GM23338 (cell line): ENCODE results near the gene PDE4B.

Experiments used
- CREB1 ChIP-seq: fragments of 250-450 bp; sonication (Bioruptor Pico); IDR thresholded peaks from 2 replicates; pipeline ENCODE4 v1.5.0; 2020; ENCODE audit warnings: low read depth, mild to moderate bottlenecking, moderate library complexity
- EZH2 ChIP-seq: fragments of 200-600 bp; sonication (generic); IDR thresholded peaks from one replicate; pipeline ENCODE4 v1.8.0; 2017; ENCODE audit warnings: antibody characterized with exemption, mild to moderate bottlenecking, low read depth; ENCODE audit not compliant: unreplicated experiment
- EZH2phosphoT487 ChIP-seq: fragments of 200-600 bp; sonication (generic); IDR thresholded peaks from one replicate; pipeline ENCODE4 v1.8.1; 2018; ENCODE audit warnings: antibody characterized with exemption; ENCODE audit not compliant: unreplicated experiment
- JUNB ChIP-seq: IDR thresholded peaks from one replicate; pipeline ENCODE4 v1.6.1; 2016; ENCODE audit warnings: antibody characterized with exemption; ENCODE audit not compliant: unreplicated experiment
- NANOG ChIP-seq: IDR thresholded peaks from 2 replicates; pipeline ENCODE4 v1.6.1; 2016; ENCODE audit warnings: antibody characterized with exemption, borderline replicate concordance
- POLR2AphosphoS5 ChIP-seq: IDR thresholded peaks from 2 replicates; pipeline ENCODE4 v1.6.1; 2016; ENCODE audit warnings: antibody characterized with exemption, low read depth
- STAT1 ChIP-seq: IDR thresholded peaks from one replicate; pipeline ENCODE4 v1.6.1; 2016; ENCODE audit warnings: antibody characterized with exemption; ENCODE audit not compliant: unreplicated experiment
- ZNF114 ChIP-seq: fragments of 250-450 bp; sonication (Bioruptor Pico); IDR thresholded peaks from 2 replicates; pipeline ENCODE4 v1.5.0; 2020; ENCODE audit warnings: mild to moderate bottlenecking, moderate library complexity
- ZNF331 ChIP-seq: fragments of 250-450 bp; sonication (Bioruptor Pico); IDR thresholded peaks from 2 replicates; pipeline ENCODE4 v1.5.0; 2020; ENCODE audit warnings: low read depth, mild to moderate bottlenecking, moderate library complexity
- TF ChIP-seq, protein P1 (sequence below), 2 experiments: fragments of 200-600 bp in 1 of 2; sonication (generic) in 1 of 2; conservative IDR thresholded peaks; 2 replicates each; pipeline versions ENCODE4 v1.5.1 to v1.6.1; 2016 to 2017; ENCODE audit warnings: antibody characterized with exemption in 2 of 2, low read depth in 2 of 2, mild to moderate bottlenecking in 2 of 2, moderate library complexity in 1 of 2
- TF ChIP-seq, protein P2 (sequence below): IDR thresholded peaks from one replicate; pipeline ENCODE4 v1.6.1; 2018; ENCODE audit warnings: antibody characterized with exemption; ENCODE audit not compliant: unreplicated experiment
- TF ChIP-seq, protein P3 (sequence below): IDR thresholded peaks from 2 replicates; pipeline ENCODE4 v1.6.1; 2016; ENCODE audit warnings: antibody characterized with exemption
- TF ChIP-seq, protein P4 (sequence below): fragments of 250-450 bp; sonication (Bioruptor Pico); IDR thresholded peaks from 2 replicates; pipeline ENCODE4 v1.5.0; 2020; ENCODE audit warnings: mild to moderate bottlenecking, moderate library complexity

DNA sequence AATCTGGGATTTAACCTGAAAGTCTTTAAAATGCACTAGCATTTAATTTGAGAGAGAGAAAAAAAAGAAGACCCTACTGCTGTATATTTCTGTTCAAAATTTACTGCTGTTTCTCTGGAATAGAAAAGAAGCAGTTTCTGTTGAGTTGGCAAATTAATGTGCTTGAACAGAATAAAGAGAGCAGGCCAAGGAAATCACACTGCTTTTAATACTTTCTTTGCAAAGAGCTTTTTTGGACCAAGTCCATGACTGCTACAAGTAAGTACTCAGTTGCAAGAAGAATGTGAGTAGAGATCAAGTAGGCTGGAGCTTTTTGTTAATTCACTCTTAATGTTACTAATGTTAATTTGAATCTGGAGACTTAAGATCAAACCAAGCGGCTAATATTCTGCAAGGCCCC is 405.1 kb downstream of the PDE4B start:
- TF ChIP-seq, protein P1, sequence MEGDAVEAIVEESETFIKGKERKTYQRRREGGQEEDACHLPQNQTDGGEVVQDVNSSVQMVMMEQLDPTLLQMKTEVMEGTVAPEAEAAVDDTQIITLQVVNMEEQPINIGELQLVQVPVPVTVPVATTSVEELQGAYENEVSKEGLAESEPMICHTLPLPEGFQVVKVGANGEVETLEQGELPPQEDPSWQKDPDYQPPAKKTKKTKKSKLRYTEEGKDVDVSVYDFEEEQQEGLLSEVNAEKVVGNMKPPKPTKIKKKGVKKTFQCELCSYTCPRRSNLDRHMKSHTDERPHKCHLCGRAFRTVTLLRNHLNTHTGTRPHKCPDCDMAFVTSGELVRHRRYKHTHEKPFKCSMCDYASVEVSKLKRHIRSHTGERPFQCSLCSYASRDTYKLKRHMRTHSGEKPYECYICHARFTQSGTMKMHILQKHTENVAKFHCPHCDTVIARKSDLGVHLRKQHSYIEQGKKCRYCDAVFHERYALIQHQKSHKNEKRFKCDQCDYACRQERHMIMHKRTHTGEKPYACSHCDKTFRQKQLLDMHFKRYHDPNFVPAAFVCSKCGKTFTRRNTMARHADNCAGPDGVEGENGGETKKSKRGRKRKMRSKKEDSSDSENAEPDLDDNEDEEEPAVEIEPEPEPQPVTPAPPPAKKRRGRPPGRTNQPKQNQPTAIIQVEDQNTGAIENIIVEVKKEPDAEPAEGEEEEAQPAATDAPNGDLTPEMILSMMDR (conservative IDR thresholded peaks at IDR 0.05; ENCODE audit: low read depth in 2 of 2), result no peak
- TF ChIP-seq EZH2, result no peak
- no peak for TF ChIP-seq POLR2AphosphoS5
- TF ChIP-seq EZH2phosphoT487, result no peak
- TF ChIP-seq, protein P2, sequence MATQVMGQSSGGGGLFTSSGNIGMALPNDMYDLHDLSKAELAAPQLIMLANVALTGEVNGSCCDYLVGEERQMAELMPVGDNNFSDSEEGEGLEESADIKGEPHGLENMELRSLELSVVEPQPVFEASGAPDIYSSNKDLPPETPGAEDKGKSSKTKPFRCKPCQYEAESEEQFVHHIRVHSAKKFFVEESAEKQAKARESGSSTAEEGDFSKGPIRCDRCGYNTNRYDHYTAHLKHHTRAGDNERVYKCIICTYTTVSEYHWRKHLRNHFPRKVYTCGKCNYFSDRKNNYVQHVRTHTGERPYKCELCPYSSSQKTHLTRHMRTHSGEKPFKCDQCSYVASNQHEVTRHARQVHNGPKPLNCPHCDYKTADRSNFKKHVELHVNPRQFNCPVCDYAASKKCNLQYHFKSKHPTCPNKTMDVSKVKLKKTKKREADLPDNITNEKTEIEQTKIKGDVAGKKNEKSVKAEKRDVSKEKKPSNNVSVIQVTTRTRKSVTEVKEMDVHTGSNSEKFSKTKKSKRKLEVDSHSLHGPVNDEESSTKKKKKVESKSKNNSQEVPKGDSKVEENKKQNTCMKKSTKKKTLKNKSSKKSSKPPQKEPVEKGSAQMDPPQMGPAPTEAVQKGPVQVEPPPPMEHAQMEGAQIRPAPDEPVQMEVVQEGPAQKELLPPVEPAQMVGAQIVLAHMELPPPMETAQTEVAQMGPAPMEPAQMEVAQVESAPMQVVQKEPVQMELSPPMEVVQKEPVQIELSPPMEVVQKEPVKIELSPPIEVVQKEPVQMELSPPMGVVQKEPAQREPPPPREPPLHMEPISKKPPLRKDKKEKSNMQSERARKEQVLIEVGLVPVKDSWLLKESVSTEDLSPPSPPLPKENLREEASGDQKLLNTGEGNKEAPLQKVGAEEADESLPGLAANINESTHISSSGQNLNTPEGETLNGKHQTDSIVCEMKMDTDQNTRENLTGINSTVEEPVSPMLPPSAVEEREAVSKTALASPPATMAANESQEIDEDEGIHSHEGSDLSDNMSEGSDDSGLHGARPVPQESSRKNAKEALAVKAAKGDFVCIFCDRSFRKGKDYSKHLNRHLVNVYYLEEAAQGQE, result no peak
- TF ChIP-seq, protein P3, sequence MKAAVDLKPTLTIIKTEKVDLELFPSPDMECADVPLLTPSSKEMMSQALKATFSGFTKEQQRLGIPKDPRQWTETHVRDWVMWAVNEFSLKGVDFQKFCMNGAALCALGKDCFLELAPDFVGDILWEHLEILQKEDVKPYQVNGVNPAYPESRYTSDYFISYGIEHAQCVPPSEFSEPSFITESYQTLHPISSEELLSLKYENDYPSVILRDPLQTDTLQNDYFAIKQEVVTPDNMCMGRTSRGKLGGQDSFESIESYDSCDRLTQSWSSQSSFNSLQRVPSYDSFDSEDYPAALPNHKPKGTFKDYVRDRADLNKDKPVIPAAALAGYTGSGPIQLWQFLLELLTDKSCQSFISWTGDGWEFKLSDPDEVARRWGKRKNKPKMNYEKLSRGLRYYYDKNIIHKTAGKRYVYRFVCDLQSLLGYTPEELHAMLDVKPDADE, result no peak
- TF ChIP-seq NANOG, result no peak
- TF ChIP-seq JUNB, result no peak
- TF ChIP-seq CREB1, result no peak
- no peak for TF ChIP-seq ZNF331 (CRISPR knock-in tag)
- TF ChIP-seq ZNF114 (CRISPR knock-in tag), result no peak
- no peak for TF ChIP-seq STAT1
- TF ChIP-seq, protein P4, sequence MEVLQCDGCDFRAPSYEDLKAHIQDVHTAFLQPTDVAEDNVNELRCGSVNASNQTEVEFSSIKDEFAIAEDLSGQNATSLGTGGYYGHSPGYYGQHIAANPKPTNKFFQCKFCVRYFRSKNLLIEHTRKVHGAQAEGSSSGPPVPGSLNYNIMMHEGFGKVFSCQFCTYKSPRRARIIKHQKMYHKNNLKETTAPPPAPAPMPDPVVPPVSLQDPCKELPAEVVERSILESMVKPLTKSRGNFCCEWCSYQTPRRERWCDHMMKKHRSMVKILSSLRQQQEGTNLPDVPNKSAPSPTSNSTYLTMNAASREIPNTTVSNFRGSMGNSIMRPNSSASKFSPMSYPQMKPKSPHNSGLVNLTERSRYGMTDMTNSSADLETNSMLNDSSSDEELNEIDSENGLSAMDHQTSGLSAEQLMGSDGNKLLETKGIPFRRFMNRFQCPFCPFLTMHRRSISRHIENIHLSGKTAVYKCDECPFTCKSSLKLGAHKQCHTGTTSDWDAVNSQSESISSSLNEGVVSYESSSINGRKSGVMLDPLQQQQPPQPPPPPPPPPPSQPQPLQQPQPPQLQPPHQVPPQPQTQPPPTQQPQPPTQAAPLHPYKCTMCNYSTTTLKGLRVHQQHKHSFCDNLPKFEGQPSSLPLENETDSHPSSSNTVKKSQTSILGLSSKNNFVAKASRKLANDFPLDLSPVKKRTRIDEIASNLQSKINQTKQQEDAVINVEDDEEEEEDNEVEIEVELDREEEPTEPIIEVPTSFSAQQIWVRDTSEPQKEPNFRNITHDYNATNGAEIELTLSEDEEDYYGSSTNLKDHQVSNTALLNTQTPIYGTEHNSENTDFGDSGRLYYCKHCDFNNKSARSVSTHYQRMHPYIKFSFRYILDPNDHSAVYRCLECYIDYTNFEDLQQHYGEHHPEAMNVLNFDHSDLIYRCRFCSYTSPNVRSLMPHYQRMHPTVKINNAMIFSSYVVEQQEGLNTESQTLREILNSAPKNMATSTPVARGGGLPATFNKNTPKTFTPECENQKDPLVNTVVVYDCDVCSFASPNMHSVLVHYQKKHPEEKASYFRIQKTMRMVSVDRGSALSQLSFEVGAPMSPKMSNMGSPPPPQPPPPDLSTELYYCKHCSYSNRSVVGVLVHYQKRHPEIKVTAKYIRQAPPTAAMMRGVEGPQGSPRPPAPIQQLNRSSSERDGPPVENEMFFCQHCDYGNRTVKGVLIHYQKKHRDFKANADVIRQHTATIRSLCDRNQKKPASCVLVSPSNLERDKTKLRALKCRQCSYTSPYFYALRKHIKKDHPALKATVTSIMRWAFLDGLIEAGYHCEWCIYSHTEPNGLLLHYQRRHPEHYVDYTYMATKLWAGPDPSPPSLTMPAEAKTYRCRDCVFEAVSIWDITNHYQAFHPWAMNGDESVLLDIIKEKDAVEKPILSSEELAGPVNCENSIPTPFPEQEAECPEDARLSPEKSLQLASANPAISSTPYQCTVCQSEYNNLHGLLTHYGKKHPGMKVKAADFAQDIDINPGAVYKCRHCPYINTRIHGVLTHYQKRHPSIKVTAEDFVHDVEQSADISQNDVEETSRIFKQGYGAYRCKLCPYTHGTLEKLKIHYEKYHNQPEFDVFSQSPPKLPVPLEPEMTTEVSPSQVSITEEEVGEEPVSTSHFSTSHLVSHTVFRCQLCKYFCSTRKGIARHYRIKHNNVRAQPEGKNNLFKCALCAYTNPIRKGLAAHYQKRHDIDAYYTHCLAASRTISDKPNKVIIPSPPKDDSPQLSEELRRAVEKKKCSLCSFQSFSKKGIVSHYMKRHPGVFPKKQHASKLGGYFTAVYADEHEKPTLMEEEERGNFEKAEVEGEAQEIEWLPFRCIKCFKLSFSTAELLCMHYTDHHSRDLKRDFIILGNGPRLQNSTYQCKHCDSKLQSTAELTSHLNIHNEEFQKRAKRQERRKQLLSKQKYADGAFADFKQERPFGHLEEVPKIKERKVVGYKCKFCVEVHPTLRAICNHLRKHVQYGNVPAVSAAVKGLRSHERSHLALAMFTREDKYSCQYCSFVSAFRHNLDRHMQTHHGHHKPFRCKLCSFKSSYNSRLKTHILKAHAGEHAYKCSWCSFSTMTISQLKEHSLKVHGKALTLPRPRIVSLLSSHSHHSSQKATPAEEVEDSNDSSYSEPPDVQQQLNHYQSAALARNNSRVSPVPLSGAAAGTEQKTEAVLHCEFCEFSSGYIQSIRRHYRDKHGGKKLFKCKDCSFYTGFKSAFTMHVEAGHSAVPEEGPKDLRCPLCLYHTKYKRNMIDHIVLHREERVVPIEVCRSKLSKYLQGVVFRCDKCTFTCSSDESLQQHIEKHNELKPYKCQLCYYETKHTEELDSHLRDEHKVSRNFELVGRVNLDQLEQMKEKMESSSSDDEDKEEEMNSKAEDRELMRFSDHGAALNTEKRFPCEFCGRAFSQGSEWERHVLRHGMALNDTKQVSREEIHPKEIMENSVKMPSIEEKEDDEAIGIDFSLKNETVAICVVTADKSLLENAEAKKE (CRISPR knock-in tag), result no peak
